Measurements from ENCODE around the gene FBXW7.
A peak's percentile ranks its signal among the peaks of the same experiment; 100 is the strongest.

The FBXW7 gene

DNA sequence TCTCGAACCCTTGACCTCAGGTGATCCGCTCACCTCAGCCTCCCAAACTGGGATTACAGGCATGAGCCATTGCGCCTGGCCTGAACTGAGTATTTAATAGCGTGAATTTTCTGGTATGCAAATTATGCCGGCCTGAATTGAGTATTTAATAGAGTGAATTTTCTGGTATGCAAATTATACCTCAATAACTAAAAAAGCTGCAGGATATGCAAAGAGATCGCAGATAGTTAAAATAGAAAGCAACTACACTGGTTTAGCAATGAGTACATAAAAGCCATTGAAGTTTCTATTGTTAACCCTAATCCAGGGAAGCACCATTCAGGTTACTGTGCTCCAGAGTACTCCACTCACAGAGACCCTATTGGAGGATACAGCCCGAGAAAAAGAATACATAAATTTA is 22.8 kb downstream of the FBXW7 start:
- no peak for DNase-seq (ENCODE audit: extremely low read depth in 1 of 2, low read depth in 1 of 2)

GRCh38 chr4:152512483-152512882 is 23.4 kb downstream of the FBXW7 start:
- no peak for DNase-seq (ENCODE audit: extremely low read depth in 1 of 2, low read depth in 1 of 2)

- DNase-seq (ENCODE audit: extremely low read depth in 1 of 2, low read depth in 1 of 2), result no peak
Measured at GRCh38 chr4:152510349-152511147, 25.3 kb downstream of the FBXW7 start.

GRCh38 chr4:152509595-152510225 is 26.2 kb downstream of the FBXW7 start:
- DNase-seq (ENCODE audit: extremely low read depth in 1 of 2, low read depth in 1 of 2), result no peak

DNA sequence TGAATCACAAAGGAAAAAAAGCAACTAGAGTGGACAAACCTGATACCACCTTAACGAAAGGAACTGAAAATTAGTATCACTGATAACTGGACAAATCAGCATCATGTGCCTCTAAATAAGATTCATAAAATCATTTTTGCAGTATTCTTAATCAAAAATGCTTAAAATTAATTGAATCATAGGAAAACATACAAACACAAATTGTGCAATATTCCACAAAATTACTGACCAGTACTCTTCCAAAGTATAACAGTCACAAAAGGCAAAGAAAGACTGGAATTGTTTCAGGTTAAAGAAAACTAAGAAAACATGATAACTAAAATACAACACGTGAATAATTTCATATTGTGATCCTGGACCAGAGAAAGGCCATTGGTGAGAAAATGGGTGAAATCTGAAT is 27.1 kb downstream of the FBXW7 start:
- no peak for DNase-seq (ENCODE audit: extremely low read depth in 1 of 2, low read depth in 1 of 2)

GRCh38 chr4:152508386-152508785 is 27.5 kb downstream of the FBXW7 start:
- DNase-seq (ENCODE audit: extremely low read depth in 1 of 2, low read depth in 1 of 2), result no peak

DNA sequence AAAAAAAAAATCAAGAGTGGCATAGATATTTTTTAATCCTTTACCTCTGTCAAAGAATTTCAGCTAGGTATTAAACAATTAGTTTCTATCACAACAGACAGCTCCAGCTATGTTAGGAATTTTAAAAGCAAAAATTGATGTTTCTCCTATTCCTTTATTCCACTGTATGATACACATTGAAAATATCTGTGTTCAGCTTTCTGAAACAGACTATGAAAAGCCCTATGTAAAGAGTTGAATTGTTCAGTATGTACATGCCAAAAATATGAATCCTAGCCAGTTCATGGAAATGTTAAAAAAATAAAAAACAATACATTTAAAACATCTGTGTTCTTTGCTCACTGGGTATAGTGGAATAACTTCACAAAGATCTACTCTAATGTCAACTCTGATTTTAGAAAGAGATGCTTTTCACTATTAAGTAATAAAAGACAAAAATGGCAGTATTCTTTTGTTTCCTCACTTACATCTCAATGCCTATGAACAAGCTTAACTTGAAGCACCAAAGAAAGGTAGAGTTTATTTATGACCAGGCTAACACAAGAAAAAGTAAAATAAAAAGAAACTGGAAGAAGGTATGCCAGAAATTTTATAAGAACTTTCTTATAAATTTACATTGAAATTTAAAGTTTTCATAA is 32.1 kb downstream of the FBXW7 start:
- DNase-seq (ENCODE audit: extremely low read depth in 1 of 2, low read depth in 1 of 2), result no peak

DNA sequence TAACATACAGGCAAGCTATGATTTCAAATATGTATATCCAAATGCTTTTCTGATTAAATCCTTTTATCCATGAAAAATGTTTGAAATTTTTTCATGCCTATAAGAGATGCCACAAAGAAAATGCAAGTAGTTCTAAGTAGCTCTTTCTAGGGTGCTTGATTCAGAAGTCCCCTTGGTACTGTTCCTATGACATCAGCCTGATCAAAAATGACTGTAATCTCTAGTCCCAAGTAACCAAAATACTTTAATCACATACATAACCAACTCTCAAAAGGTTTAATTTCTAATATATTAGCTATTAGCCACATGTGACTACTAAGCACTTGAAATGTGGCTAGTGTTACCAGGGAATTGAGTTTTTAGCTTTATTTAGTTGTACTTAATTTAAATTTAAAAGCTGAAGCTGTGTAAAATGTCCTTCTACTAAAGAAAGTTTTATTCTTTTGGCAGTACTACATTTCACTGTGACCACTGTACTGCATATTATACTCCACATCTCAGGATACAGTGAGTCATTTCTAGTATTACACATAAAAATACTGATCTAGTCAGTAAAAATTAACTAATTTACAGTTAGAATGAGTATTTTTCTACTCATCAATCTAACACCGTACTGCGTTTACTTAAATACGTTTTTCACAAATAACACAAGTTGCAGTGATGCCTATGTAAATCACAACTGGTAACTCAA is 33.9 kb downstream of the FBXW7 start:
- no peak for DNase-seq (ENCODE audit: extremely low read depth in 1 of 2, low read depth in 1 of 2)

DNA sequence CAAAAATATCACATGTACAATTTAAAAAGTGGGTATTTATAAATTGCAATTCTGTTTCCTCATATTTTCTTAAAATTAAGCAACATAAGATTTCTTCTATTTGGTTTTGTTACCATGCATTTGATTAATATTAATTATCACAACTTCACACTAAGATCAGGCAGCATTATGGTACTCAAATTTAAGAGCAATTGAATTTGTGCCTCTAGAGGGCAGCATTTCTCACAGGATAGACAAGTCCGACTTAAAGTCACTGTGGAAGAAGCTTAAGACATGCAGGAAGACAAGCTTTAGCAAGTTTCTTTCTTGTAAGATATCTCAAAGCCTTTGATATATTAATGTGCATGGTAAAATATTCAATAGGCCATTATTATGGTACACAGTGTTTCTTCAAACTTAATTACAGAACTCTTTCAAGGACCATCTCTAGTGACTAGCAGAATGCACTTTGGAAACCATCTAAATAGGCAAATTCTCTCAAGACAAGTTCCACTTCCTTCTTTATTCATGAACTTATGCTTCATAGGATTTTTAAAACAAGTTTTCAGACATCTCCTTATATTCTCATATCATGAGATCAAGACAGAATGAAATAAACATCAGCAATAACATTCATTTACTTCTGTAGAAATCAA is 35.0 kb downstream of the FBXW7 start:
- DNase-seq (ENCODE audit: extremely low read depth in 1 of 2, low read depth in 1 of 2), result peak; percentile 10 to 39

DNA sequence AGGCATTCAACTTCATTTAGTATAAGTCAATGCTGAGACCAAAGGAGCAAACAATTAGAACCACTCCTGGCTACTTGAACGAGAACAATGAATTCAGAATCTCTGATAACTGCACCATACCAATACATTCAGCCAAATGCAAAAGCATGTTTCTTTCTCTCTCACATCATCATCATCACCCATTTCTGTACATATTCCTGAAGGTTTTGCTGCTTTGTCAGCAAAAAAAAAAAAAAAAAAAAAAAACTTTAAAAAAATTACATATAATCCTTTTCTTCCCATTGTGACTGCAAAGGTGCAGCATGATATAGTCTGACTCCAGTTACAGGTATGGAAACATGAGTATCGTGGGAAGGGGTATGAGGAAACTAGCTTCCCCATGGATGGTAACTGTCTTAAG is 35.6 kb downstream of the FBXW7 start:
- DNase-seq (ENCODE audit: extremely low read depth in 1 of 2, low read depth in 1 of 2), result no peak

GRCh38 chr4:152499344-152499743 is 36.5 kb downstream of the FBXW7 start:
- DNase-seq (ENCODE audit: extremely low read depth in 1 of 2, low read depth in 1 of 2), result no peak

DNA sequence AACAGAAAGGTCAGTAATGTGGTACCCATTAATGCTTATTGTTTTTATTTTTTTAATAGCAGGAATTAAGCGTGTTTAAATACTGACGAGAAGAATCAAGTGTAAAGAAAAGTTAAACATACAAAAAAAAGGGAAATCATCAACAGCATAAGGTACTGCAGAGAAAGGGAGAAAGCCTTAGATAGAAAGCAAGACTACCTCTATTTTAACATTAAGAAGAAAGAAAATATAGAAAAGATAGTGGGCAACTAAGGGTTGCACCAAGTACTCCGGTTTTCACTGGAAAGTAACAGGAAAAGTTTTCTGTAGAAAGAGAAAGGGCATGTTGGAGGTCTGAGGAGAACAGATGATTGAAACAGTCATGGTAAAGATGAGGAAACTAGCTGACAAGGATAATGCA is 41.9 kb downstream of the FBXW7 start:
- DNase-seq (ENCODE audit: extremely low read depth in 1 of 2, low read depth in 1 of 2), result no peak

GRCh38 chr4:152488246-152488645 is 47.6 kb downstream of the FBXW7 start:
- no peak for DNase-seq (ENCODE audit: extremely low read depth in 1 of 2, low read depth in 1 of 2)

- DNase-seq (ENCODE audit: extremely low read depth in 1 of 2, low read depth in 1 of 2), result no peak
Measured at GRCh38 chr4:152486429-152487389, 49.2 kb downstream of the FBXW7 start.

GRCh38 chr4:152485726-152486276 is 50.1 kb downstream of the FBXW7 start:
- no peak for DNase-seq (ENCODE audit: extremely low read depth in 1 of 2, low read depth in 1 of 2)

- DNase-seq (ENCODE audit: extremely low read depth in 1 of 2, low read depth in 1 of 2), result no peak
Measured at GRCh38 chr4:152482211-152482610, 53.7 kb downstream of the FBXW7 start.

DNA sequence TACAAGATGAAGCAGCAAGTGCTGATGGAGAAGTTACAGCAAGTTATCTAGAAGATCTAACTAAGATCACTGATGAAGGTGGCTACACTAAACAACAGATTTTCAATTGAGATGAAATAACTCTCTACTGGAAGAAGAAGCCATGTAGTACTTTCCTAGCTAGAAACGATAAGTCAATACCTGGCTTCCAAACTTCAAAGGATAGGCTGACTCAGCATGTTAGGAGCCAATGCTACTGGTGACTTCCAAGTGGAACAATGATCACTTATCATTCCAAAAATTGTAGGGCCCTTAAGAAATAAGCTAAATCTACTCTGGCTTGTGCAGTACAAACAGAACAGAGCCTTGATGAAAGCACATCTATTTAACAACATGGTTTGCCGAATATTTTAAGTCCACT is 55.0 kb downstream of the FBXW7 start:
- no peak for DNase-seq (ENCODE audit: extremely low read depth in 1 of 2, low read depth in 1 of 2)

DNA sequence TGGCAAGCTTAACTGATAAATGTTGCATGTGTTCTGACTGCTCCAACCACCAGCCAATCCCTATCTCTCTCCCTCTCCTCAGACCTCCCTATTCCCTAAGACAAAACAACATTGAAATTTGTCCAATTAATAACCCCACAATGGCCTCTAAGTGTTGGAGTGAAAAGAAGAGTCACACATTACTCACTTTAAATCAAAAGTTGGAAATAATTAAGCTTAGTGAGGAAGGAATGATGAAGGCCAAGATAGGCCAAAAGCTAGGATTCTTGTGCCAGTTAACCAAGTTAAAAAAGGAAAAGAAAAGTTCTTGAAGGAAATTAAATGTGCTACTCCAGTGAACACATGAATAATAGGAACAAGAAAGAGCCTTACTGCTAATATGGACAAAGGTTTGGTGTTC is 55.6 kb downstream of the FBXW7 start:
- DNase-seq (ENCODE audit: extremely low read depth in 1 of 2, low read depth in 1 of 2), result no peak

- DNase-seq (ENCODE audit: extremely low read depth in 1 of 2, low read depth in 1 of 2), result no peak
Measured at GRCh38 chr4:152479428-152480026, 56.4 kb downstream of the FBXW7 start.
